BJ (cell line): ENCODE data around the gene ACSS2. TPM values are rescaled to one million over a fixed set of nuclear protein-coding genes. Genes with fewer than 3 reads are reported as not detected.

Source experiments
- CTCF ChIA-PET: fragments of 350-600 bp; formaldehyde crosslinking; extraction: SDS; loops from one replicate; lab custom pipeline; 2021; ENCODE audit warnings: antibody characterized with exemption, inconsistent platforms; lab: Yijun Ruan, JAX
- POLR2A ChIA-PET: fragments of 300-600 bp; sonication (Branson Sonifier 250); formaldehyde crosslinking; extraction: SDS; loops from one replicate; lab custom pipeline; 2021; ENCODE audit warnings: antibody characterized with exemption; lab: Charles Lee
- DNase-seq: peaks from one replicate; pipeline ENCODE4 v3.0.0-alpha.2; 2011; ENCODE audit warnings: low read depth
- H3K27me3 ChIP-seq: 2 replicates; pipeline ENCODE4 v1.6.0; 2011; ENCODE audit warnings: low read length; ENCODE audit not compliant: control insufficient read depth, insufficient read depth
- H3K36me3 ChIP-seq: 2 replicates; pipeline ENCODE4 v1.5.1; 2011; ENCODE audit warnings: low read length; ENCODE audit not compliant: control insufficient read depth, insufficient read depth
- H3K4me3 ChIP-seq: 2 replicates; pipeline ENCODE4 v1.5.1; 2011; ENCODE audit warnings: low read depth, mild to moderate bottlenecking, control low read depth, low read length
- CTCF ChIP-seq: IDR thresholded peaks from 2 replicates; pipeline ENCODE4 v1.5.1; 2011; ENCODE audit warnings: low read depth, mild to moderate bottlenecking, control low read depth, inconsistent platforms, low read length, moderate library complexity; ENCODE audit not compliant: insufficient read depth
- polyA plus RNA-seq: library from polyadenylated mRNA; depleted of rRNA; stranded (reverse); fragments of >200 nt; gene quantifications from 2 replicates; pipeline ENCODE4 v1.2.3, GENCODE V29; 2011

The ACSS2 gene
- polyA plus RNA-seq, 1 experiment = 32.1 TPM

- no peak for DNase-seq
- TF ChIP-seq CTCF = no peak
- Histone ChIP-seq H3K4me3 (no peak overlapping the region), H3K36me3 (peaks cover 1% of the 10 kb centered on the region), H3K27me3 (no peaks in the 10 kb centered on the region)
- ChIA-PET POLR2A (no interaction called here), CTCF (interaction anchor here (0.8 to 3.5 kb wide), 8 partner anchors 10 to 122 kb away, joined by 3 to 55 read pairs (median 4); partner anchors contain the start of genes ACSS2 and GGT7)
Measured at GRCh38 chr20:34956751-34957472, 80.5 kb downstream of the ACSS2 start.

- ChIA-PET CTCF (interaction anchor here (6.7 kb wide), 1 partner anchor 91 kb away, joined by 61 read pairs; the partner anchor contains the start of gene GGT7), POLR2A (no interaction called here)
- no peak for TF ChIP-seq CTCF
Measured at GRCh38 chr20:34964486-34964885, 88.1 kb downstream of the ACSS2 start.

GRCh38 chr20:34965051-34965450 is 88.6 kb downstream of the ACSS2 start:
- peaks cover 2% of the 10 kb centered on the region; the same call in 1 of the 2 replicates for H3K27me3 ChIP-seq
- ChIA-PET POLR2A (no interaction called here), CTCF (no interaction called here)
- no peak for TF ChIP-seq CTCF
- DNase-seq = no peak
- no peaks in the 10 kb centered on the region for H3K36me3 ChIP-seq
- H3K4me3 ChIP-seq = no peak overlapping the region

More at GRCh38 chr20:34964486-34964885, 88.1 kb downstream of the ACSS2 start:
- H3K4me3 ChIP-seq = no peak overlapping the region
- no peak for DNase-seq
- peaks cover 2% of the 10 kb centered on the region; the same call in 1 of the 2 replicates for H3K27me3 ChIP-seq
- H3K36me3 ChIP-seq = no peaks in the 10 kb centered on the region

GRCh38 chr20:34967421-34967820 is 91.0 kb downstream of the ACSS2 start:
- DNase-seq = no peak
- H3K36me3 ChIP-seq = no peaks in the 10 kb centered on the region
- CTCF ChIA-PET = interaction anchor here (1.8 kb wide), 1 partner anchor 11 kb away, joined by 9 read pairs; the partner anchor contains the start of genes GSS and MYH7B
- POLR2A ChIA-PET = no interaction called here
- no peak overlapping the region for H3K4me3 ChIP-seq
- TF ChIP-seq CTCF = no peak
- peaks cover 3% of the 10 kb centered on the region; the same call in 1 of the 2 replicates for H3K27me3 ChIP-seq

- H3K27me3 ChIP-seq = peaks cover 5% of the 10 kb centered on the region; the same call in 1 of the 2 replicates
- no peak for TF ChIP-seq CTCF
- ChIA-PET POLR2A (no interaction called here), CTCF (interaction anchor here (0.9 to 1.8 kb wide), 2 partner anchors 12 to 309 kb away, joined by 3 to 9 read pairs; partner anchors contain the start of genes GSS and MYH7B)
- DNase-seq = no peak
- no peak overlapping the region for H3K4me3 ChIP-seq
- no peaks in the 10 kb centered on the region for H3K36me3 ChIP-seq
Measured at GRCh38 chr20:34968042-34968775, 91.8 kb downstream of the ACSS2 start.
